HepG2 (cell line): ENCODE measurements around the gene TPCN2. TPM values are rescaled to one million over a fixed set of nuclear protein-coding genes. Genes with fewer than 3 reads are reported as not detected.

Source experiments
- ATAC-seq: fragments of 200-7000 bp; cut with Tn5 transposase; 3 replicates; pipeline ENCODE4 v1.9.1; 2020; ENCODE audit warnings: mild to moderate bottlenecking, moderate library complexity
- BruUV-seq: library from RNA; stranded (reverse); fragments of 400-500 nt; replicated peaks from 2 replicates; lab custom pipeline; 2021; lab: Mats Ljungman, UMichigan
- CTCF ChIA-PET: fragments of 300-600 bp; formaldehyde crosslinking; extraction: SDS; loops from one replicate; lab custom pipeline; 2021; ENCODE audit warnings: low total read pairs, inconsistent platforms, low intra/inter-chr PET ratio; lab: Yijun Ruan, JAX
- POLR2A ChIA-PET: fragments of 350-600 bp; sonication (Branson Sonifier 250); formaldehyde crosslinking; loops from one replicate; lab custom pipeline; 2020; ENCODE audit warnings: antibody characterized with exemption, inconsistent platforms; lab: Yijun Ruan, JAX
- DNase-seq: peaks from one replicate; pipeline ENCODE4 v3.0.0-alpha.2; 2015; ENCODE audit warnings: low spot score
- FAIRE-seq: peaks from 3 replicates; lab custom pipeline; 2011; peaks lifted over from hg19 to GRCh38; lab: Jason Lieb, UNC
- H2AFZ ChIP-seq: one replicate; pipeline ENCODE4 v1.6.1; 2011; ENCODE audit warnings: low read length, inconsistent platforms
- H3K27ac ChIP-seq: fragments of 300-600 bp; 3 replicates; pipeline ENCODE4 v1.8.0; 2011; ENCODE audit warnings: mixed run types, mild to moderate bottlenecking, mixed read lengths, low read length, inconsistent platforms; ENCODE audit not compliant: insufficient read depth; ENCODE audit errors: extremely low read length
- H3K27me3 ChIP-seq, 2 experiments: fragments of 200-600 bp in 1 of 2; 2 replicates in 1 of 2; 3 replicates in 1 of 2; pipeline versions ENCODE4 v1.6.0 to v1.8.0; 2011; ENCODE audit warnings: low read length in 2 of 2, mild to moderate bottlenecking in 2 of 2, moderate library complexity in 2 of 2, inconsistent platforms in 1 of 2; ENCODE audit not compliant: insufficient read depth in 2 of 2, control insufficient read depth in 1 of 2
- H3K36me3 ChIP-seq, 2 experiments: fragments of 200-600 bp in 1 of 2; replicated peaks in 1 of 2; 2 replicates in 1 of 2; 3 replicates in 1 of 2; pipeline versions ENCODE4 v1.5.1 to v1.8.0; 2011; ENCODE audit warnings: low read length in 2 of 2, inconsistent platforms in 1 of 2; ENCODE audit not compliant: insufficient read depth in 2 of 2, control insufficient read depth in 1 of 2
- H3K4me1 ChIP-seq: 2 replicates; pipeline ENCODE4 v1.5.1; 2012; ENCODE audit warnings: low read length, inconsistent platforms; ENCODE audit not compliant: insufficient read depth
- H3K4me2 ChIP-seq: 2 replicates; pipeline ENCODE4 v1.6.0; 2011; ENCODE audit warnings: low read depth, low read length, inconsistent platforms
- H3K4me3 ChIP-seq, 3 experiments: fragments of 200-600 bp in 1 of 3; sonication (generic), shearing (Covaris generic) in 1 of 3; replicated peaks in 1 of 3; 2 replicates each; pipeline ENCODE4 v1.5.1; 2011 to 2016; ENCODE audit warnings: low read length in 3 of 3, inconsistent platforms in 2 of 3, low read depth in 2 of 3, mild to moderate bottlenecking in 2 of 3, control low read depth in 1 of 3, mixed read lengths in 1 of 3; ENCODE audit not compliant: insufficient read depth in 1 of 3
- H3K79me2 ChIP-seq: one replicate; pipeline ENCODE4 v1.6.1; 2011; ENCODE audit warnings: low read length, inconsistent platforms; ENCODE audit not compliant: insufficient read depth
- H3K9ac ChIP-seq: 2 replicates; pipeline ENCODE4 v1.6.0; 2011; ENCODE audit warnings: mild to moderate bottlenecking, low read depth, low read length, inconsistent platforms; ENCODE audit not compliant: insufficient read depth
- H3K9me3 ChIP-seq: 2 replicates; pipeline ENCODE4 v1.5.1; 2012; ENCODE audit warnings: mild to moderate bottlenecking, low read length
- H4K20me1 ChIP-seq: 2 replicates; pipeline ENCODE4 v1.6.0; 2011; ENCODE audit warnings: inconsistent platforms, mild to moderate bottlenecking, low read length, moderate library complexity; ENCODE audit not compliant: insufficient read depth
- NCOA1 ChIP-seq: sonication (generic); formaldehyde crosslinking; IDR thresholded peaks from 2 replicates; pipeline ENCODE4 v1.9.0; 2021; ENCODE audit warnings: missing genetic modification reagents
- ZNF143 ChIP-seq: sonication (generic); formaldehyde crosslinking; IDR thresholded peaks from 2 replicates; pipeline ENCODE4 v1.4.0; 2020; ENCODE audit warnings: missing genetic modification reagents
- ZNF598 ChIP-seq: sonication (generic); formaldehyde crosslinking; IDR thresholded peaks from 2 replicates; pipeline ENCODE4 v1.5.1; 2020; ENCODE audit warnings: mild to moderate bottlenecking, missing genetic modification reagents, borderline replicate concordance
- ZNF768 ChIP-seq: sonication (generic); formaldehyde crosslinking; IDR thresholded peaks from 2 replicates; pipeline ENCODE4 v1.4.0; 2020; ENCODE audit warnings: missing genetic modification reagents
- ZSCAN22 ChIP-seq: sonication (generic); formaldehyde crosslinking; IDR thresholded peaks from 2 replicates; pipeline ENCODE4 v1.4.0; 2020; ENCODE audit warnings: mild to moderate bottlenecking, missing genetic modification reagents
- WGBS: methylation state at CpG from one replicate; pipeline ENCODE4 v1.1.6; 2017; ENCODE audit warnings: low lambda C conversion rate; 5-methylcytosine and 5-hydroxymethylcytosine counted together
- in situ Hi-C: cut with HindIII; loops from 2 replicates; pipeline ENCODE4 v1.10.0; 2017; ENCODE audit warnings: low pct_unique_long_range_greater_than_20kb; ENCODE audit not compliant: extremely low pct_ligation_motif_present
- intact Hi-C: fragments of 100-400 bp; cut with micrococcal nuclease; formaldehyde crosslinking; loops from one replicate; pipeline ENCODE4 v1.10.0; 2022; ENCODE audit not compliant: unreplicated experiment
- polyA plus RNA-seq, 8 experiments: library from polyadenylated mRNA; depleted of rRNA in 3 of 8; stranded (reverse) in 7 of 8; unstranded in 1 of 8; fragments of >200 nt; fragmentation: Illumina TruSeq in 4 of 8; extraction: Trizol in 4 of 8; gene quantifications; 2 replicates each; pipeline versions ENCODE4 v1.2.1 to v1.2.3, GENCODE V29; 2011 to 2016; ENCODE audit warnings: low read depth in 4 of 8, missing spikeins in 1 of 8, mixed read lengths in 1 of 8; ENCODE audit not compliant: insufficient read depth in 1 of 8
- total RNA-seq, 5 experiments: library from RNA; depleted of rRNA; stranded (reverse); fragments of >200 nt; fragmentation: Illumina TruSeq; extraction: Trizol; gene quantifications; 2 replicates each; pipeline ENCODE4 v1.2.3, GENCODE V29; 2016; ENCODE audit warnings: low read depth in 1 of 5
- TF ChIP-seq, protein P1 (sequence below): sonication (generic); formaldehyde crosslinking; IDR thresholded peaks from 2 replicates; pipeline ENCODE4 v1.8.0; 2022; ENCODE audit warnings: mild to moderate bottlenecking, missing genetic modification reagents, moderate library complexity
- TF ChIP-seq, protein P2 (sequence below): sonication (generic); formaldehyde crosslinking; IDR thresholded peaks from 2 replicates; pipeline ENCODE4 v1.5.1; 2020; ENCODE audit warnings: mild to moderate bottlenecking, missing genetic modification reagents
- TF ChIP-seq, protein P3 (sequence below): sonication (generic); formaldehyde crosslinking; IDR thresholded peaks from 2 replicates; pipeline ENCODE4 v1.5.1; 2020; ENCODE audit warnings: missing genetic modification reagents, mild to moderate bottlenecking, borderline replicate concordance

Gene TPCN2
- total and polyA plus RNA-seq, 2 of the 13 experiments (the other 11 are each of a cell fraction or from before 2014, with no cell fraction given) = 5.6 to 5.9 TPM

DNA sequence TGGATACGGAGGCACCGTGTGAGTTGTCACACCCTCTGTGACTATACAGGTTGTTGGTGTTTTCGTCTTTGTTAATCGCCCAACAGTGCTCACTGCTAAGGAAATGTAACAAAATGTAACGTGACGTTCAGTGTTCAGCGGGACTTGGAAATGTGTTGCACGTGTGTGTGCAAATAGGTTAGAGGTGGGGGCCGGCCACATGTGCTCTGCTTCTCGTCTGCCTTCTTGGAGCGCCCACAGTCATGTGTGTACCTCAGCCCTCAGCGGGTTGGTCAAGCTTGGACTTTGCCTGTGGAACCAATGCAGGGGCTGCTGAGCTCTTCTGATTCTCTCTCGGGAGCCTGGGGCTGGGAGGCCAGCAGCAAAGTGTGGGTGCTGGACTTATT is 99.6 kb downstream of the TPCN2 start:
- H4K20me1 ChIP-seq = no peaks in the 10 kb centered on the region
- H3K27ac ChIP-seq = no peak overlapping the region
- DNase-seq = no peak
- FAIRE-seq = no peak
- POLR2A ChIA-PET = no interaction called here
- TF ChIP-seq NCOA1 = no peak
- TF ChIP-seq, protein P1, sequence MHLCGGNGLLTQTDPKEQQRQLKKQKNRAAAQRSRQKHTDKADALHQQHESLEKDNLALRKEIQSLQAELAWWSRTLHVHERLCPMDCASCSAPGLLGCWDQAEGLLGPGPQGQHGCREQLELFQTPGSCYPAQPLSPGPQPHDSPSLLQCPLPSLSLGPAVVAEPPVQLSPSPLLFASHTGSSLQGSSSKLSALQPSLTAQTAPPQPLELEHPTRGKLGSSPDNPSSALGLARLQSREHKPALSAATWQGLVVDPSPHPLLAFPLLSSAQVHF (CRISPR knock-in tag) = no peak
- TF ChIP-seq ZNF143 (CRISPR knock-in tag) = no peak
- no peak for TF ChIP-seq ZNF598
- no peak for TF ChIP-seq ZSCAN22 (CRISPR knock-in tag)
- TF ChIP-seq, protein P2, sequence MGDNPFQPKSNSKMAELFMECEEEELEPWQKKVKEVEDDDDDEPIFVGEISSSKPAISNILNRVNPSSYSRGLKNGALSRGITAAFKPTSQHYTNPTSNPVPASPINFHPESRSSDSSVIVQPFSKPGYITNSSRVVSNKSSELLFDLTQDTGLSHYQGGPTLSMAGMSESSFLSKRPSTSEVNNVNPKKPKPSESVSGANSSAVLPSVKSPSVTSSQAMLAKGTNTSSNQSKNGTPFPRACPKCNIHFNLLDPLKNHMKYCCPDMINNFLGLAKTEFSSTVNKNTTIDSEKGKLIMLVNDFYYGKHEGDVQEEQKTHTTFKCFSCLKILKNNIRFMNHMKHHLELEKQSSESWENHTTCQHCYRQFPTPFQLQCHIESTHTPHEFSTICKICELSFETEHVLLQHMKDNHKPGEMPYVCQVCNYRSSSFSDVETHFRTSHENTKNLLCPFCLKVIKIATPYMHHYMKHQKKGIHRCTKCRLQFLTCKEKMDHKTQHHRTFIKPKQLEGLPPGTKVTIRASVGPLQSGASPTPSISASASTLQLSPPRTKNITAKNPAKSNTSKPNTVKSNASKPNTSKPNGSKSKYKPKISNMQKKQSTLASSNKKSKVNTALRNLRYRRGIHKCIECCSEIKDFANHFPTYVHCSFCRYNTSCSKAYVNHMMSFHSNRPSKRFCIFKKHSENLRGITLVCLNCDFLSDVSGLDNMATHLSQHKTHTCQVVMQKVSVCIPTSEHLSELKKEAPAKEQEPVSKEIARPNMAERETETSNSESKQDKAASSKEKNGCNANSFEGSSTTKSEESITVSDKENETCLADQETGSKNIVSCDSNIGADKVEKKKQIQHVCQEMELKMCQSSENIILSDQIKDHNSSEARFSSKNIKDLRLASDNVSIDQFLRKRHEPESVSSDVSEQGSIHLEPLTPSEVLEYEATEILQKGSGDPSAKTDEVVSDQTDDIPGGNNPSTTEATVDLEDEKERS (CRISPR knock-in tag) = no peak
- TF ChIP-seq, protein P3, sequence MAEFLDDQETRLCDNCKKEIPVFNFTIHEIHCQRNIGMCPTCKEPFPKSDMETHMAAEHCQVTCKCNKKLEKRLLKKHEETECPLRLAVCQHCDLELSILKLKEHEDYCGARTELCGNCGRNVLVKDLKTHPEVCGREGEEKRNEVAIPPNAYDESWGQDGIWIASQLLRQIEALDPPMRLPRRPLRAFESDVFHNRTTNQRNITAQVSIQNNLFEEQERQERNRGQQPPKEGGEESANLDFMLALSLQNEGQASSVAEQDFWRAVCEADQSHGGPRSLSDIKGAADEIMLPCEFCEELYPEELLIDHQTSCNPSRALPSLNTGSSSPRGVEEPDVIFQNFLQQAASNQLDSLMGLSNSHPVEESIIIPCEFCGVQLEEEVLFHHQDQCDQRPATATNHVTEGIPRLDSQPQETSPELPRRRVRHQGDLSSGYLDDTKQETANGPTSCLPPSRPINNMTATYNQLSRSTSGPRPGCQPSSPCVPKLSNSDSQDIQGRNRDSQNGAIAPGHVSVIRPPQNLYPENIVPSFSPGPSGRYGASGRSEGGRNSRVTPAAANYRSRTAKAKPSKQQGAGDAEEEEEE = no peak
- TF ChIP-seq ZNF768 (CRISPR knock-in tag) = no peak
- in situ Hi-C loops (no loop called here), intact Hi-C loops (no loop called here)
- ATAC-seq = no peak
- WGBS = 83% methylated on average over 13 of the region's 13 CpGs
- H3K79me2 ChIP-seq = no peaks in the 10 kb centered on the region
- H3K4me1 ChIP-seq = peaks cover 13% of the 10 kb centered on the region
- BruUV-seq = no TSS peak
- H3K4me3 ChIP-seq = no peak overlapping the region
- H2AFZ ChIP-seq = no peak overlapping the region
- H3K27me3 ChIP-seq = no peaks in the 10 kb centered on the region
- H3K9me3 ChIP-seq = peaks cover 3% of the 10 kb centered on the region; the same call in 1 of the 2 replicates
- no peak overlapping the region for H3K9ac ChIP-seq
- CTCF ChIA-PET = no interaction called here
- H3K36me3 ChIP-seq = no peaks in the 10 kb centered on the region
- H3K4me2 ChIP-seq = no peak overlapping the region
